ENCODE results near the gene RBP5. TPM values are rescaled to one million over a fixed set of nuclear protein-coding genes. Genes with fewer than 3 reads are reported as not detected.

Gene RBP5
- total RNA-seq, 3 donors from 2014 or later, result 2.2 to 3.8 (median 2.5) TPM

DNA sequence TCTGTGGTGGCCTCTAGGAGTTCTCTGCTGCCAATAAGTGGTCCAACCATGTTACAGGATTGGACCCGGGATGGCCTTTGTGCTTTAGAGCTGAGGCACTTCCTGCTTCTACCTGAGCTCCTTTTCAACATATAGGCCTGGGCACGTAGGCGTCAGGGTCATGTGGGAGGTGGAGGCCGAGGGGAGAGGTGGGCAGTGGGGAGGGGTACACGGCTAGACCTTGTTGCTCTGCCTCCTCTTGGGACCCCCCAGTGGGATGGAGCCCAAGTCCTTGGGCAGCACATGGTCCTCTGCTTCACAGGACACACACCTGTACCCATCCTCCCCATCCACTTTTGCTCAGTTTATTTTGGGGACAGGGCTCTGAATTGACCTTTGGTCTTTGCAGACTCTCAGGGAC, 7.4 kb downstream of the RBP5 start:
- DNase-seq, result no peak
- TF ChIP-seq, protein P1, sequence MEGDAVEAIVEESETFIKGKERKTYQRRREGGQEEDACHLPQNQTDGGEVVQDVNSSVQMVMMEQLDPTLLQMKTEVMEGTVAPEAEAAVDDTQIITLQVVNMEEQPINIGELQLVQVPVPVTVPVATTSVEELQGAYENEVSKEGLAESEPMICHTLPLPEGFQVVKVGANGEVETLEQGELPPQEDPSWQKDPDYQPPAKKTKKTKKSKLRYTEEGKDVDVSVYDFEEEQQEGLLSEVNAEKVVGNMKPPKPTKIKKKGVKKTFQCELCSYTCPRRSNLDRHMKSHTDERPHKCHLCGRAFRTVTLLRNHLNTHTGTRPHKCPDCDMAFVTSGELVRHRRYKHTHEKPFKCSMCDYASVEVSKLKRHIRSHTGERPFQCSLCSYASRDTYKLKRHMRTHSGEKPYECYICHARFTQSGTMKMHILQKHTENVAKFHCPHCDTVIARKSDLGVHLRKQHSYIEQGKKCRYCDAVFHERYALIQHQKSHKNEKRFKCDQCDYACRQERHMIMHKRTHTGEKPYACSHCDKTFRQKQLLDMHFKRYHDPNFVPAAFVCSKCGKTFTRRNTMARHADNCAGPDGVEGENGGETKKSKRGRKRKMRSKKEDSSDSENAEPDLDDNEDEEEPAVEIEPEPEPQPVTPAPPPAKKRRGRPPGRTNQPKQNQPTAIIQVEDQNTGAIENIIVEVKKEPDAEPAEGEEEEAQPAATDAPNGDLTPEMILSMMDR (IDR thresholded peaks at IDR 0.05), result no peak
- no peaks in the 10 kb centered on the region for H3K9me3 ChIP-seq
- H3K4me1 ChIP-seq (ENCODE audit: low read depth), result no peaks in the 10 kb centered on the region
- ATAC-seq, result no peak
- no peaks in the 10 kb centered on the region for H3K36me3 ChIP-seq (ENCODE audit: low read depth)
- H3K4me3 ChIP-seq, result no peak overlapping the region
- intact Hi-C loops (cut with DNase I, micrococcal nuclease), result no loop called here

DNA sequence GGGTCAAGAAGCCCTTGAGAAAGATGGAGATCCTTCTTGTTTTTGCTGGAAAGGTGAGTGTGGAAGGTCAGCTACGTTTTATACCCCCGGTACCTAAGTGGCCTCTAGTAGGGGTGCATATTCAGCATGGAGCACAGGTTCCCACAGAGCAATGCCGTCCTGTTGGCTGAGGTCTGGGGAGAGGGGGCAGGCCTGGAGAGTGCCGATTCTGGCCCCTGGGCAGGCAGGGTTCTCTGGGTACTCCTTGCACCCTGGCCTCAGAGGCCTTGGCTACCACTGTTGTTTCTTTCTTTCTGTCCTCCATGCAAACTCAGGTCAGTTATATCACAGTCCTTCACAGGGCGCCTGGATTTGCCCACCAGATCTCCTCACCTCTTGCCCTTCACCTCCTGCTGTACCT, 8.5 kb downstream of the RBP5 start:
- ATAC-seq (no peak), DNase-seq (no peak)
- intact Hi-C loops (cut with DNase I, micrococcal nuclease), result no loop called here
- H3K4me3 ChIP-seq, result no peak overlapping the region
- TF ChIP-seq, protein P1 (IDR thresholded peaks at IDR 0.05), result no peak
- no peaks in the 10 kb centered on the region for H3K4me1 ChIP-seq (ENCODE audit: low read depth)
- no peaks in the 10 kb centered on the region for H3K36me3 ChIP-seq (ENCODE audit: low read depth)
- H3K9me3 ChIP-seq, result no peaks in the 10 kb centered on the region

DNA sequence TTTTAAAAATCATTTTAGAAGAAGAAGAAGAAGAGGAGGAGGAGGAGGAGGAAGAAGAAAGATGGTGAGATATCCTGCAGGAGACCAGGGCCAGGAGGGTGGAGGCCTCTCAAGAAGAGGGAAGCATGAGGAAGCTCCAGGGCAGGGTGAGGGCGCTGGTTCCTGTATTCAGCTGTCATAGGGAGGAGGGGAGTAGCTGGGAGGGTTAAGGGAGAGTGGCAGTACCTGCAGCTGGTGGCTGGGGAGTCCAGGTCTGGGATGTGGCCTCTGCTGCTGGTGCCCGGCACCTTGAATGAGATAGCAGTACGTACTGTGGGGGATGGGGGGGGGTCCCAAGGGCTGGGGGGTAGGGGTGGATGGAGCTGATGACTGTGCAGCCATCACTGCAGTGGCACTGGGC, 9.8 kb downstream of the RBP5 start:
- intact Hi-C loops (cut with DNase I, micrococcal nuclease), result no loop called here
- DNase-seq (no peak), ATAC-seq (no peak)

DNA sequence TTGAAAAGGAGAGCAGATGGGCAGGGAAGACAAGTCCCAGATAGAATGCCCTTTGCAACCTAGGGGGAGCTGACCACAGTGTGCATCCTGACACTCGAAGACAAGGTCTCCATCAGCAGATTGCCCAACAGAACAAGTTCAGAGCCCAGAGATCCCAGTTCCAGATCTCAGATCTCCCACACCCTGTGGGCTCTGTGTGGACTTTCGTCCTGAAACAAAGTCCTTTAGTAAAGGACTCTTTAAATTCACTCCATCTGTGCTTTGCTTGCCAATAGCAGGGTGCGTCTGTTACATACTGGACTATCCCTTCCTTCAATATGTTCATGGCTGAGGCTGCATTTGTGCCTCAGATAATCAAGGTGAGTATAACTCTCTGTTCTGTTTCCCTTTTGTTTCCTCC, 11.0 kb downstream of the RBP5 start:
- Histone ChIP-seq H3K9me3 (no peaks in the 10 kb centered on the region), H3K36me3 (ENCODE audit: low read depth) (no peaks in the 10 kb centered on the region), H3K4me3 (no peak overlapping the region), H3K4me1 (ENCODE audit: low read depth) (no peaks in the 10 kb centered on the region)
- intact Hi-C loops (cut with DNase I, micrococcal nuclease), result no loop called here
- TF ChIP-seq, protein P1 (IDR thresholded peaks at IDR 0.05), result no peak
- DNase-seq (no peak), ATAC-seq (no peak)

More for the DNA sequence above, 9.8 kb downstream of the RBP5 start:
- Histone ChIP-seq H3K4me1 (ENCODE audit: low read depth) (no peaks in the 10 kb centered on the region), H3K9me3 (no peaks in the 10 kb centered on the region), H3K36me3 (ENCODE audit: low read depth) (no peaks in the 10 kb centered on the region), H3K4me3 (no peak overlapping the region)
- TF ChIP-seq, protein P1 (IDR thresholded peaks at IDR 0.05), result no peak

DNA sequence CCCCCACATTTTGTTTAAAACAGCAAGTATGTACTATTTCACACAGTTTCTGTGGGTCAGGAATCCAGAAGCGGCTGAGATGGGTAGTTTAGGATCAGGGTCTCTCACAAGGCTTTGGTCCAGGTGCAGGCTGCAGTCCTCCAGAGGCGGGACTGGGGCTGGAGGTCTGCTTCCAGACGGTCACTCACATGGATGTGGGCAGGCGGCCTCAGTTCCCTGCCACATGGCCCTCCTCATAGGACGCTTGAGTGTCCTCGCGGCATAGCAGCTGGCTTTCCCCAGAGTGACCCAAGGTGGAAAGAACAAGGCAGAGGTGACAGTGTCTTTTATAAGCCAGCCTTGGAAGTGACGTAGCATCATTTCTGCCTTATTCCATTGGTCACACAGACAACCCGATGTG, 11.8 kb downstream of the RBP5 start:
- Histone ChIP-seq H3K4me3 (no peak overlapping the region), H3K9me3 (no peaks in the 10 kb centered on the region), H3K4me1 (ENCODE audit: low read depth) (no peaks in the 10 kb centered on the region), H3K36me3 (ENCODE audit: low read depth) (no peaks in the 10 kb centered on the region)
- ATAC-seq (no peak), DNase-seq (no peak)
- TF ChIP-seq, protein P1 (IDR thresholded peaks at IDR 0.05), result no peak
- intact Hi-C loops (cut with DNase I, micrococcal nuclease), result no loop called here

DNA sequence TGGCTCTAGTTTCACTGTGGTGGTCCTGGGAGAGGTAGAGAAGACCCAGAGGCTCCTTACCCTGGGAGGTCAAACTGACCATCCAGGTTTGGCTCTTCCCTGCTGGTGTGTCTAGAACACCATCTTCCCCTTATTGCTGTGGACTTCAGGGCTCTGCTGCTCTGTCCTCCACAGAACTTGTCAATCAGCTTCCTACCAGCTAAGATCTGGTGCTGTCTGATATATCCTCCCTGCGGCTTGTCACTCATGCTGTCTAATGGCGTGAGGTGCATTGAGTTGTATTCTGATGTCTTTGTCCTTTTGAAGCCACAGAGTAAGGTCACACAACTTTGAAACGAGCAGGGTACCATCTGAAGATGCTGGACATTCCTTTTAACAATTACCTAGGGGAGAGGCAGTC, 12.5 kb downstream of the RBP5 start:
- no peaks in the 10 kb centered on the region for H3K36me3 ChIP-seq (ENCODE audit: low read depth)
- H3K4me3 ChIP-seq, result no peak overlapping the region
- no peaks in the 10 kb centered on the region for H3K4me1 ChIP-seq (ENCODE audit: low read depth)
- no peak for DNase-seq
- TF ChIP-seq, protein P1 (IDR thresholded peaks at IDR 0.05), result no peak
- no peaks in the 10 kb centered on the region for H3K9me3 ChIP-seq
- intact Hi-C loops (cut with DNase I, micrococcal nuclease), result no loop called here
- ATAC-seq, result no peak

All from mucosa of descending colon (tissue), 3 donors.